ENCODE data around the gene AAR2. TPM values are rescaled to one million over a fixed set of nuclear protein-coding genes. Genes with fewer than 3 reads are reported as not detected.

Gene AAR2
- total RNA-seq, 1 donor from 2014 or later: 19.7 TPM

DNA sequence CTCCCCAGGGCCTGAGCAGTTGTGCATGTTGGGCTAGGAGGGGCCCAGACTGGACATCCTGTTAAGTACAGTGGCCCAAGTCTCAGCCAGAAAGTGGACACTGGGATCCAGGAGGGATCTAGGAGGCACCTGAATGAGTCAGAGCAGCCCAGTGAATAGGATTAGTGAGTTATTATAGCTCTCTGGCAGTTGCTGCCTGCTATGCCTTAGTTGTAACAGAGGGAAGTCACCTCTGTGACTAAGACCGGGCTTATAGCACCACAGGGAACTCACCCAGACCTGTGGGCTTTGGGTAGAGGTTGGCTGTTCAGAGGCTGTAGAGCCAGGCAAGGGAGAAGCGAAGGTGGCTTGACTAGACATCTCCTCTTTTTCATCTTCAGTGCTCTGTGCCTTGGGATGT lies 39.0 kb upstream of the AAR2 start:
- no peaks in the 10 kb centered on the region for H3K36me3 ChIP-seq
- Mint-ChIP-seq H3K9me3 (no peaks in the 10 kb centered on the region), H3K27me3 (ENCODE audit: insufficient read depth, low read depth) (no peaks in the 10 kb centered on the region), H3K4me1 (peaks cover 2% of the 10 kb centered on the region), H3K4me3 (no peak overlapping the region), H3K36me3 (peaks cover 11% of the 10 kb centered on the region), H3K27ac (no peak overlapping the region)
- H3K4me2 ChIP-seq: no peak overlapping the region
- no peaks in the 10 kb centered on the region for H3K4me1 ChIP-seq
- H3K79me2 ChIP-seq (ENCODE audit: low read depth): no peaks in the 10 kb centered on the region
- no peaks in the 10 kb centered on the region for H3K9me3 ChIP-seq (ENCODE audit: low read depth)
- no peak overlapping the region for H2AFZ ChIP-seq (replicated peaks)
- H3K27ac ChIP-seq: no peak overlapping the region
- no peaks in the 10 kb centered on the region for H4K20me1 ChIP-seq (ENCODE audit: low read depth)
- H3F3A ChIP-seq (ENCODE audit: low read depth): no peaks in the 10 kb centered on the region
- no peaks in the 10 kb centered on the region for H3K27me3 ChIP-seq
- no peak overlapping the region for H3K4me3 ChIP-seq
- TF ChIP-seq EZH2 (IDR thresholded peaks at IDR 0.05) (no peak), EZH2phosphoT487 (IDR thresholded peaks at IDR 0.05) (no peak)
- TF ChIP-seq, protein P1, sequence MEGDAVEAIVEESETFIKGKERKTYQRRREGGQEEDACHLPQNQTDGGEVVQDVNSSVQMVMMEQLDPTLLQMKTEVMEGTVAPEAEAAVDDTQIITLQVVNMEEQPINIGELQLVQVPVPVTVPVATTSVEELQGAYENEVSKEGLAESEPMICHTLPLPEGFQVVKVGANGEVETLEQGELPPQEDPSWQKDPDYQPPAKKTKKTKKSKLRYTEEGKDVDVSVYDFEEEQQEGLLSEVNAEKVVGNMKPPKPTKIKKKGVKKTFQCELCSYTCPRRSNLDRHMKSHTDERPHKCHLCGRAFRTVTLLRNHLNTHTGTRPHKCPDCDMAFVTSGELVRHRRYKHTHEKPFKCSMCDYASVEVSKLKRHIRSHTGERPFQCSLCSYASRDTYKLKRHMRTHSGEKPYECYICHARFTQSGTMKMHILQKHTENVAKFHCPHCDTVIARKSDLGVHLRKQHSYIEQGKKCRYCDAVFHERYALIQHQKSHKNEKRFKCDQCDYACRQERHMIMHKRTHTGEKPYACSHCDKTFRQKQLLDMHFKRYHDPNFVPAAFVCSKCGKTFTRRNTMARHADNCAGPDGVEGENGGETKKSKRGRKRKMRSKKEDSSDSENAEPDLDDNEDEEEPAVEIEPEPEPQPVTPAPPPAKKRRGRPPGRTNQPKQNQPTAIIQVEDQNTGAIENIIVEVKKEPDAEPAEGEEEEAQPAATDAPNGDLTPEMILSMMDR (IDR thresholded peaks at IDR 0.05): no peak
- DNase-seq (ENCODE audit: low spot score): no peak
- no peak overlapping the region for H3K9ac ChIP-seq

DNA sequence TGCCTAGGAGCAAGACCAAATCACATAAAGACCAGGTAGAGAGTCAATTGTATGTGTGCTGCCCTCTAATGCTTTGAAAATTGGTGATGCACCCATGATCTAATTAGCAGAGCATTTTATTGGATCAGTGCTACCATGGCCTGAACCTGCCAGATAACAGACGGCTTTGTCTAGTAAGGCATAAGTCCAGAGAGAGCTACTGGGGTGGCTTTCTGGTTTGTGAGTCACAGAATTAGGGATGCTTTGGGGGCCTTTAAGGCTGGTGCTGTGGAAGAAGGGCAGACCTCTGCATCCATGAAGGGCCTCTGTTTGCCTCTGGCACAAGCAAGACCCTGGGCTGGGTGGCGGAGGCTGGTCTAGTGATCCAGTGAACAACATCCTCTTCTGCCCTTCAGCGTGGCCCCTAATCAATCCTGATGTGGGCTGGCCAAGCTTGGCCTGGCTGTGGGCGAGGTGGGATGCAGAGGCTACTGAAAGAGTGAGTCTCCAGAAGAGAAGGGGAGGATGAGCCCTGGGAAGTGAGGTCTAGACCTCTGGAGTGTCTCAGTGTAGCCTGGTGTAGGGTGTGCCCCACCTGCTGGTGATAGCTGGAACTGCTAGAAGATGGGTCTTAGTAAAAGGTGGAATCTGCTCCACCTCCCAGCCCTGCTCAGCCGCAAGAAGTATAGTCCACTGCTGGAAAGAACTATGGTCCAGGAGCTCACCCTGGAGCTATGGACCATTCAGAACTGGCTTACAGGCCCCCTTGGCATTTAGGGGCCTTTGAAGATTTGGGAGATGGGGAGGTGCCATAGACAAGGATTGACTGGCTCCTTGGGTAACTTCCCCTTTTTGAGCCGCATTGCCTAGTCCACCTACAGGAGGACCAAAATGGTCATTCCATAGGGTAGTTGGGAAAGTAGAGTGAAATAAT lies 36.7 kb upstream of the AAR2 start:
- H3K27me3 ChIP-seq: no peaks in the 10 kb centered on the region
- no peaks in the 10 kb centered on the region for H3K9me3 Mint-ChIP-seq
- H3K4me2 ChIP-seq: no peak overlapping the region
- no peaks in the 10 kb centered on the region for H3K9me3 ChIP-seq (ENCODE audit: low read depth)
- no peak overlapping the region for H2AFZ ChIP-seq (replicated peaks)
- H3K27ac ChIP-seq: no peak overlapping the region
- H3F3A ChIP-seq (ENCODE audit: low read depth): no peaks in the 10 kb centered on the region
- H3K4me3 ChIP-seq: no peak overlapping the region
- no peaks in the 10 kb centered on the region for H3K79me2 ChIP-seq (ENCODE audit: low read depth)
- no peaks in the 10 kb centered on the region for H3K27me3 Mint-ChIP-seq (ENCODE audit: insufficient read depth, low read depth)
- no peak overlapping the region for H3K27ac Mint-ChIP-seq
- H4K20me1 ChIP-seq (ENCODE audit: low read depth): no peaks in the 10 kb centered on the region
- peak; percentile 84 for DNase-seq (ENCODE audit: low spot score)
- no peak overlapping the region for H3K9ac ChIP-seq
- no peak overlapping the region for H3K4me3 Mint-ChIP-seq
- H3K36me3 Mint-ChIP-seq: peaks cover 8% of the 10 kb centered on the region
- no peaks in the 10 kb centered on the region for H3K36me3 ChIP-seq
- TF ChIP-seq, protein P1 (IDR thresholded peaks at IDR 0.05): peak; percentile 84
- no peak for TF ChIP-seq EZH2 (IDR thresholded peaks at IDR 0.05)
- no peak for TF ChIP-seq EZH2phosphoT487 (IDR thresholded peaks at IDR 0.05)
- H3K4me1 ChIP-seq: no peaks in the 10 kb centered on the region
- H3K4me1 Mint-ChIP-seq: peaks cover 6% of the 10 kb centered on the region

DNA sequence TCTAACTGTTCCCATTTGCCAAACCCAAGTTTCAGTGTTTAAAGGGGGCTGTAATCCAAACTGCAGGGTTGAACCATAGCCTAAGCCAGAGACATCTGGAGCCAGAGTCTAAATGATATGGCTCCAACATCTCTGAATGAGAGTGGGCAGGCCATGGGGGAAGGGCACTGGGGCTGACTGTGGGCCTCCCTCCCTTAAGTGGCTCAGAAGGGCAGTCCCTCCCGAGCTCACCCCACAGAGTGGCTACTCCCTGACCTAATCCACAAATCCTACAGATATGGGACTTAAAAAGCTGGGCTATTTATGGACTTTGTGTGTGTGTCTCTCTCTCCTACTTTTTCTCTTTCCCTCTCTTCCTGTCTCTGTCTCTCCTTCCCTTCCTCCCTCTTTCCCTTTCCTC lies 35.8 kb upstream of the AAR2 start:
- Histone ChIP-seq H3K4me1 (no peaks in the 10 kb centered on the region), H4K20me1 (ENCODE audit: low read depth) (no peaks in the 10 kb centered on the region), H3K27ac (no peak overlapping the region), H3K79me2 (ENCODE audit: low read depth) (no peaks in the 10 kb centered on the region), H3K4me2 (no peak overlapping the region), H2AFZ (replicated peaks) (no peak overlapping the region), H3K4me3 (no peak overlapping the region), H3K36me3 (no peaks in the 10 kb centered on the region), H3K9ac (no peak overlapping the region), H3F3A (ENCODE audit: low read depth) (no peaks in the 10 kb centered on the region), H3K27me3 (no peaks in the 10 kb centered on the region), H3K9me3 (ENCODE audit: low read depth) (no peaks in the 10 kb centered on the region)
- Mint-ChIP-seq H3K27me3 (ENCODE audit: insufficient read depth, low read depth) (no peaks in the 10 kb centered on the region), H3K9me3 (no peaks in the 10 kb centered on the region), H3K4me3 (no peak overlapping the region), H3K36me3 (peaks cover 2% of the 10 kb centered on the region), H3K27ac (peak overlapping the region; percentile 82), H3K4me1 (peaks cover 6% of the 10 kb centered on the region)
- DNase-seq (ENCODE audit: low spot score): no peak
- TF ChIP-seq EZH2 (IDR thresholded peaks at IDR 0.05): no peak

DNA sequence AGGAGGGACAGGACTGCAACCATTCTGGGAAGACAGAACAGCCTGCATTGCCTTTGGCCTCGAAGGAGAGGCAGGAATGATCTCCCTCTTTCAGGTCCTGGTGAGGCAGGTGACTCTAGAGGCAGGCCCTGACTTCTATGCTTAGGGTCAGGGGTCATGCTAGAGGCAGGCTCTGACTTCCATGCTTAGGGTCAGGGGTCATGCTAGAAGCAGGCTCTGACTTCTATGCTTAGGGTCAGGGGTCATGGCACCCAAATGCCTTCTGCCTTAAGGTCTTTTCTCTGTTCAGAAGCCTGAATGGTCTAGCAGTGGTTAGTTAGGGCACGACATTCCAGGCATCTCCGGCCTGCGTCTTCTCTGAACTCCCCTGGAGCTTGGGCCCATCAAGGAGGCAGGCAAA lies 35.1 kb upstream of the AAR2 start:
- H3K27ac ChIP-seq: no peak overlapping the region
- DNase-seq (ENCODE audit: low spot score): no peak
- no peak overlapping the region for H2AFZ ChIP-seq (replicated peaks)
- no peaks in the 10 kb centered on the region for H3F3A ChIP-seq (ENCODE audit: low read depth)
- peaks cover 6% of the 10 kb centered on the region for H3K4me1 Mint-ChIP-seq
- no peaks in the 10 kb centered on the region for H3K9me3 ChIP-seq (ENCODE audit: low read depth)
- H3K4me1 ChIP-seq: no peaks in the 10 kb centered on the region
- no peak overlapping the region for H3K9ac ChIP-seq
- H3K4me3 ChIP-seq: no peak overlapping the region
- no peaks in the 10 kb centered on the region for H3K79me2 ChIP-seq (ENCODE audit: low read depth)
- H3K36me3 Mint-ChIP-seq: peaks cover 7% of the 10 kb centered on the region
- H3K36me3 ChIP-seq: no peaks in the 10 kb centered on the region
- no peaks in the 10 kb centered on the region for H3K9me3 Mint-ChIP-seq
- TF ChIP-seq EZH2 (IDR thresholded peaks at IDR 0.05) (no peak), EZH2phosphoT487 (IDR thresholded peaks at IDR 0.05) (no peak)
- TF ChIP-seq, protein P1 (IDR thresholded peaks at IDR 0.05): no peak
- H3K27ac Mint-ChIP-seq: no peak overlapping the region
- no peaks in the 10 kb centered on the region for H3K27me3 ChIP-seq
- H3K4me2 ChIP-seq: no peak overlapping the region
- no peak overlapping the region for H3K4me3 Mint-ChIP-seq
- peaks cover 3% of the 10 kb centered on the region for H3K27me3 Mint-ChIP-seq (ENCODE audit: insufficient read depth, low read depth)
- H4K20me1 ChIP-seq (ENCODE audit: low read depth): no peaks in the 10 kb centered on the region
